GM18526 (cell line): Measurements from ENCODE around the gene EDEM3.

ENCODE experiments used
- POLR2A ChIP-seq: IDR thresholded peaks from 3 replicates; pipeline ENCODE4 v1.6.1; 2011; ENCODE audit not compliant: insufficient read length; ENCODE audit errors: extremely low read depth

The EDEM3 gene

GRCh38 chr1:184753608-184754475 is 816 bp downstream of the EDEM3 start:
- no peak for TF ChIP-seq POLR2A

GRCh38 chr1:184753117-184753516 is 1.5 kb downstream of the EDEM3 start:
- TF ChIP-seq POLR2A: no peak

GRCh38 chr1:184752656-184753055 is 2.0 kb downstream of the EDEM3 start:
- no peak for TF ChIP-seq POLR2A

GRCh38 chr1:184748740-184749139 is 5.9 kb downstream of the EDEM3 start:
- TF ChIP-seq POLR2A: no peak

GRCh38 chr1:184747089-184747955 is 7.3 kb downstream of the EDEM3 start:
- TF ChIP-seq POLR2A: no peak

- no peak for TF ChIP-seq POLR2A
Measured at GRCh38 chr1:184745929-184746638, 8.6 kb downstream of the EDEM3 start.

GRCh38 chr1:184745110-184745509 is 9.5 kb downstream of the EDEM3 start:
- no peak for TF ChIP-seq POLR2A

- TF ChIP-seq POLR2A: no peak
Measured at GRCh38 chr1:184743062-184743756, 11.4 kb downstream of the EDEM3 start.

GRCh38 chr1:184740344-184740743 is 14.3 kb downstream of the EDEM3 start:
- TF ChIP-seq POLR2A: no peak

- no peak for TF ChIP-seq POLR2A
Measured at GRCh38 chr1:184739796-184740195, 14.9 kb downstream of the EDEM3 start.

GRCh38 chr1:184739070-184739469 is 15.6 kb downstream of the EDEM3 start:
- no peak for TF ChIP-seq POLR2A

- no peak for TF ChIP-seq POLR2A
Measured at GRCh38 chr1:184734980-184735379, 19.7 kb downstream of the EDEM3 start.

- TF ChIP-seq POLR2A: no peak
Measured at GRCh38 chr1:184724843-184725242, 29.8 kb downstream of the EDEM3 start.

GRCh38 chr1:184716158-184716557 is 38.5 kb downstream of the EDEM3 start:
- no peak for TF ChIP-seq POLR2A

GRCh38 chr1:184709418-184709817 is 45.2 kb downstream of the EDEM3 start:
- no peak for TF ChIP-seq POLR2A
